Neural crest cell (in vitro differentiated cells): ENCODE data around the gene RFX8. TPM values are rescaled to one million over a fixed set of nuclear protein-coding genes. Genes with fewer than 3 reads are reported as not detected.

Experiments
- DNase-seq: peaks from one replicate; pipeline ENCODE4 v3.0.0; 2021; ENCODE audit warnings: low read depth, mixed read lengths, low spot score
- H3K27ac Mint-ChIP-seq: one replicate; pipeline ENCODE4 v1.8.0; 2021; ENCODE audit warnings: mild to moderate bottlenecking, mixed read lengths; ENCODE audit not compliant: unreplicated experiment
- H3K27me3 Mint-ChIP-seq: 2 replicates; pipeline ENCODE4 v1.8.0; 2021; ENCODE audit warnings: low read depth, mild to moderate bottlenecking, mixed read lengths
- H3K36me3 Mint-ChIP-seq: 2 replicates; pipeline ENCODE4 v1.8.0; 2021; ENCODE audit warnings: low read depth, mild to moderate bottlenecking, mixed read lengths
- H3K4me1 Mint-ChIP-seq: 2 replicates; pipeline ENCODE4 v1.8.0; 2021; ENCODE audit warnings: mixed read lengths
- H3K4me3 Mint-ChIP-seq: one replicate; pipeline ENCODE4 v1.8.0; 2021; ENCODE audit warnings: mild to moderate bottlenecking, mixed read lengths
- H3K9me3 Mint-ChIP-seq: 2 replicates; pipeline ENCODE4 v1.8.0; 2021; ENCODE audit warnings: mixed read lengths
- CTCF ChIP-seq: fragments of 200-600 bp; sonication (generic); conservative IDR thresholded peaks from 2 replicates; pipeline ENCODE4 v1.5.0; 2021; ENCODE audit warnings: antibody characterized with exemption, mild to moderate bottlenecking
- total RNA-seq: library from RNA; stranded (reverse); gene quantifications from 2 replicates; pipeline ENCODE4 v1.2.1, GENCODE V29; 2021

Gene RFX8
- total RNA-seq, 1 donor from 2014 or later, result 0.44 TPM

GRCh38 chr2:101382442-101382841 is 92.5 kb downstream of the RFX8 start:
- Mint-ChIP-seq H3K4me3 (no peak overlapping the region), H3K36me3 (no peaks in the 10 kb centered on the region), H3K9me3 (no peaks in the 10 kb centered on the region), H3K27ac (no peak overlapping the region), H3K4me1 (peaks cover 12% of the 10 kb centered on the region), H3K27me3 (peaks cover 46% of the 10 kb centered on the region)
- TF ChIP-seq CTCF, result no peak
- no peak for DNase-seq

- H3K9me3 Mint-ChIP-seq, result no peaks in the 10 kb centered on the region
- H3K27me3 Mint-ChIP-seq, result peaks cover 28% of the 10 kb centered on the region
- no peaks in the 10 kb centered on the region for H3K36me3 Mint-ChIP-seq
- no peak overlapping the region for H3K27ac Mint-ChIP-seq
- no peak for TF ChIP-seq CTCF
- peaks cover 12% of the 10 kb centered on the region for H3K4me1 Mint-ChIP-seq
- no peak overlapping the region for H3K4me3 Mint-ChIP-seq
- DNase-seq, result no peak
Observed at GRCh38 chr2:101380376-101380775, 94.5 kb downstream of the RFX8 start.

DNA sequence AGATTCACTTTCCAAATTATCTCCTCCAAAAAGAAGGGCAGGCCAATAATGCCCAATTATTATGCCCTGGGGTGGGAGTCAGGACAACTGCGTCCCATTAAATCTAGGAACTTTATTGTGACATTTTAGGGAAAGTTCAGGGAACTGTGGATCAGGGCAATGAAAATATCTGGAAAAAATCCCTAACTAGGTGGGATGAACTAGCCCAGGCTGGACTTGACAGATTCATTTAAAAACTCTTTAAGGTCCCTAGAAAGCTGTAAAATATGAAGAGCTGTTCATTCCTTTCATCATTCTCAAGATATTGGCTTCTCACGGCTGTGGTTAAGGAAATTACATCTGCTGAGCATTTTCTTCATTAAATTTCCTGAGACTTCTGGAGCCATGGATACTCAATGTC is 95.8 kb downstream of the RFX8 start:
- Mint-ChIP-seq H3K4me1 (peaks cover 12% of the 10 kb centered on the region), H3K9me3 (no peaks in the 10 kb centered on the region), H3K27ac (no peak overlapping the region), H3K4me3 (no peak overlapping the region), H3K27me3 (peaks cover 16% of the 10 kb centered on the region), H3K36me3 (no peaks in the 10 kb centered on the region)
- no peak for TF ChIP-seq CTCF
- no peak for DNase-seq

GRCh38 chr2:101375653-101376052 is 99.3 kb downstream of the RFX8 start:
- Mint-ChIP-seq H3K27ac (no peak overlapping the region), H3K9me3 (no peaks in the 10 kb centered on the region), H3K36me3 (no peaks in the 10 kb centered on the region), H3K4me3 (no peak overlapping the region), H3K4me1 (peaks cover 11% of the 10 kb centered on the region), H3K27me3 (no peaks in the 10 kb centered on the region)
- TF ChIP-seq CTCF, result no peak
- DNase-seq, result no peak

- Mint-ChIP-seq H3K36me3 (no peaks in the 10 kb centered on the region), H3K27me3 (no peaks in the 10 kb centered on the region), H3K4me1 (peaks cover 11% of the 10 kb centered on the region), H3K9me3 (no peaks in the 10 kb centered on the region), H3K4me3 (no peak overlapping the region), H3K27ac (no peak overlapping the region)
- DNase-seq, result no peak
- TF ChIP-seq CTCF, result no peak
Observed at GRCh38 chr2:101374821-101375561, 99.9 kb downstream of the RFX8 start.
